DMS114 treated with DMSO at 0.1 percent for 48 hours (cell line): ENCODE measurements around the gene ACTR1A.
A peak's percentile ranks its signal among the peaks of the same experiment; 100 is the strongest.
"Not testable (repeated sequence)": the region's sequence is repeated elsewhere in the genome, so short reads cannot be mapped to it uniquely, and the experiment has no call there.

Source experiments
- DNase-seq: peaks from one replicate; lab custom pipeline; 2025; ENCODE audit not compliant: unreplicated experiment; lab: John Stamatoyannopoulos, UW

The ACTR1A gene

GRCh38 chr10:102455893-102456471 lies 46.5 kb downstream of the ACTR1A start:
- no peak for DNase-seq

GRCh38 chr10:102454662-102455487 lies 47.6 kb downstream of the ACTR1A start:
- not testable (repeated sequence) for DNase-seq

- no peak for DNase-seq
Measured at GRCh38 chr10:102453502-102453901, 49.0 kb downstream of the ACTR1A start.

GRCh38 chr10:102452672-102453340 lies 49.7 kb downstream of the ACTR1A start:
- no peak for DNase-seq

GRCh38 chr10:102451105-102451969 lies 51.2 kb downstream of the ACTR1A start, which contains the start of gene C10orf95:
TSS of gene C10orf95 (minus strand) at chr10:102451543. CDS start at chr10:102451093, 450 bp downstream.
- DNase-seq, result no peak

GRCh38 chr10:102450374-102451104 lies 52.0 kb downstream of the ACTR1A start:
- DNase-seq, result peak; percentile 66

GRCh38 chr10:102450124-102450373 lies 52.5 kb downstream of the ACTR1A start:
- no peak for DNase-seq

- DNase-seq, result peak; percentile 29
Measured at GRCh38 chr10:102449321-102450123, 53.0 kb downstream of the ACTR1A start.

GRCh38 chr10:102444851-102445250 lies 57.7 kb downstream of the ACTR1A start:
- DNase-seq, result no peak

- no peak for DNase-seq
Measured at GRCh38 chr10:102438374-102438773, 64.1 kb downstream of the ACTR1A start.

GRCh38 chr10:102437515-102437914 lies 65.0 kb downstream of the ACTR1A start:
- DNase-seq, result no peak

GRCh38 chr10:102436312-102436711 lies 66.2 kb downstream of the ACTR1A start:
- DNase-seq, result no peak

- DNase-seq, result no peak
Measured at GRCh38 chr10:102435529-102436233, 66.8 kb downstream of the ACTR1A start.

- no peak for DNase-seq
Measured at GRCh38 chr10:102435133-102435497, 67.4 kb downstream of the ACTR1A start.

GRCh38 chr10:102434394-102435132 lies 67.9 kb downstream of the ACTR1A start:
- DNase-seq, result no peak

GRCh38 chr10:102433619-102434046 lies 68.9 kb downstream of the ACTR1A start:
- DNase-seq, result no peak

GRCh38 chr10:102432162-102432950 lies 70.2 kb downstream of the ACTR1A start, which contains the start of gene CUEDC2:
TSS of gene CUEDC2 (minus strand) at chr10:102432574. CDS start at chr10:102425188, 7,386 bp downstream.
- DNase-seq, result peak; percentile 97
